C4-2B (cell line): ENCODE results near the gene IFNA17.
"Not testable (repeated sequence)": the region's sequence is repeated elsewhere in the genome, so short reads cannot be mapped to it uniquely, and the experiment has no call there.

Experiments used
- H3K27ac ChIP-seq: fragments of 450-650 bp; 2 replicates; pipeline ENCODE4 v1.5.1; 2017
- CTCF ChIP-seq: fragments of 450-650 bp; conservative IDR thresholded peaks from 2 replicates; pipeline ENCODE4 v1.5.1; 2017; ENCODE audit warnings: mild to moderate bottlenecking
- ZFX ChIP-seq: fragments of 450-650 bp; IDR thresholded peaks from 2 replicates; pipeline ENCODE4 v1.6.1; 2017

Gene IFNA17

GRCh38 chr9:21252721-21253547 is 24.9 kb upstream of the IFNA17 start:
- no peak for TF ChIP-seq ZFX
- TF ChIP-seq CTCF: peak; percentile 77
- H3K27ac ChIP-seq: no peak overlapping the region

GRCh38 chr9:21251638-21252037 is 23.6 kb upstream of the IFNA17 start:
- H3K27ac ChIP-seq: no peak overlapping the region
- TF ChIP-seq ZFX: no peak

GRCh38 chr9:21251190-21251589 is 23.2 kb upstream of the IFNA17 start:
- TF ChIP-seq ZFX (no peak), CTCF (no peak)
- no peak overlapping the region for H3K27ac ChIP-seq

- TF ChIP-seq CTCF (no peak), ZFX (no peak)
- no peak overlapping the region for H3K27ac ChIP-seq
Measured at GRCh38 chr9:21244836-21245235, 16.8 kb upstream of the IFNA17 start.

GRCh38 chr9:21239911-21240310 is 11.9 kb upstream of the IFNA17 start, which contains the start of gene IFNA14:
IFNA14 (minus strand) TSS chr9:21240005; CDS start chr9:21239935, 70 bp downstream.
- H3K27ac ChIP-seq: no peak within 1 kb of the TSS
- TF ChIP-seq CTCF: no peak
- TF ChIP-seq ZFX: no peak

- H3K27ac ChIP-seq: not testable (repeated sequence)
Measured at GRCh38 chr9:21236360-21236714, 8.3 kb upstream of the IFNA17 start.

- H3K27ac ChIP-seq: not testable (repeated sequence)
- TF ChIP-seq CTCF: peak; percentile 77
Measured at GRCh38 chr9:21235468-21236359, 7.7 kb upstream of the IFNA17 start.

- H3K27ac ChIP-seq: no peak overlapping the region
- no peak for TF ChIP-seq ZFX
- no peak for TF ChIP-seq CTCF
Measured at GRCh38 chr9:21234153-21234687, 6.2 kb upstream of the IFNA17 start.
